ENCODE data around the gene MAGI2.

MAGI2 gene

DNA sequence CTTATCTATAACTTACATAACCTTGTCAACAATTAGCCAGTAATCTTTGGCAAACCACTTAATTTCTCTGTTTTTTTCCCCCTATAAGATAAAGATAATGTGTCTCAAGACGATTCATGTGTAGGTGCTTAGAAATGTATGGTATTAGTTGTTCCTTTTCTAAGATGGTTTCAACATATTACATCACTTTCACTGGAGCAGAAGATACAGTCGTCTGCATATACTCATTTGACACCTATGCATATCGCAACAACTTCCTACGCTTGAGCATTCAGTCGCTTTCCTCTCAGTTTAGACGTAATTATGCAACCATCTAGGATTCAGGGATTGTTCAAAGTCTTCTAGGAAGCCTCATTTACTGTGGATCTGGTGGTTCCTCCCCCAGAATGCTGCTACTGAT is 1258.2 kb downstream of the MAGI2 start:
- no peak for DNase-seq

DNA sequence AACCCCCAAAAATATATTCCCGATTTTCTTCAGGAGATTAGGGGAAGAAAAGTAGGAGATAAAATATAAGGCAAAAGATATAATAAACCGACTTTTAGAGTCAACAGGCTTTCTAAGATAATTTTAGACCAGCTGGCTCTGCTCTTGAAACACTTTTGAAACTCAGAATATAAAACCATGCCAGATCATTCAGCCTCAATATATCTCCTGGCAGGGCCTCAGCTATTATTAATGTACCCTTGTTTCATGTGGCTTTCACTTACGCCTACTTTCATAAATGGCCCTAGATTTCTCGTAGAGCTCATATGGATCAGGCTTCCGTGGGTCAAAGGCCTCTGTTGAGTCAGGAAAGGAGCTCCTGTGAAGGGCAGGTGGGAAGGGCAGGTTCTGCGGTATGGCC is 1258.9 kb downstream of the MAGI2 start:
- no peak for DNase-seq

DNA sequence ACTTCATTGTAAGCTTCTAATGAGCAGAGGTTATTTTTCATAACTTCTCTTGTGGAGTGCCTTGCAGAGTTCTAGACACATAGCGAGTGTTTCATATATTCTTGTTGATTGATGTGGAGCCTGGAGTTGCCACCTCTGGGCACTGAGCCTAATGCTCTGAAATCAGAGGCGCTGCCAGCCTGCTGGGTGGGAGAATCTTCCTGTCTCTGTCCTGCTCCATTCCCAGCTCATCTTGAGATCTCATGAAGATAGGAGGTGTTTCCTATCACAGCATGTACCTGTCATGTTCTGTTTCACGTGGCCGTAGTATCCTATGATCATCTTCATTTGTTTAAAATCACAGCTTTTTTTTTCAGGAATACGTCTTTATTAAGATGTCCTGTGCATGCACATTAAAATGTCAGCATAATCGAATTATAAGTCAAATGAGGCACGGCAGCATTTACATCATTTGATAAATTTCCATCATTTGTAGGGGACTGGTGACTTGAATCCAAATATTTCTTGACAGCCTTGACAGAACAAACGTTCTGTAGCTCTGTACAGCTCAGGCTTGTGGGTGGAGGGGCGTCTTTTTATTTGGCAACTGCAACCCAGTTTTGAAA is 1261.9 kb downstream of the MAGI2 start:
- no peak for DNase-seq

DNA sequence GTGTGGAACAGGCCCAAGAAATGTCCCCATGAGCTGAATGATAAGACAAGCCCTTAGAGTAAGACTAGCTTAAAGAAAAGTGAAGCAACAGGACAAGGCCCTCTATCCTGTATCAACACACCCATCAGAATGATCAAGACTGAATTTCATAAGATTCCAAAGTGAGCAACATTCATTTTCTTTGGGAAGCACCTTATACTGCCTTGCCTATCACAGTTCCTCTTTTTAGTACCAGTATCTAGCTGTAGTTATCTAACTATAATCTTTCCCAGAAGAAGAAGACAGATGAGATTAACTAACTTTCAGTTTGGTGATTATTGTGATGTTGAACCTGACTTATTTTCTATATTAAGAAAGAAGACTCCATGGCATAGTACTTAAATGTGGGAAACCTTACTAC is 1263.7 kb downstream of the MAGI2 start:
- DNase-seq, result no peak

DNA sequence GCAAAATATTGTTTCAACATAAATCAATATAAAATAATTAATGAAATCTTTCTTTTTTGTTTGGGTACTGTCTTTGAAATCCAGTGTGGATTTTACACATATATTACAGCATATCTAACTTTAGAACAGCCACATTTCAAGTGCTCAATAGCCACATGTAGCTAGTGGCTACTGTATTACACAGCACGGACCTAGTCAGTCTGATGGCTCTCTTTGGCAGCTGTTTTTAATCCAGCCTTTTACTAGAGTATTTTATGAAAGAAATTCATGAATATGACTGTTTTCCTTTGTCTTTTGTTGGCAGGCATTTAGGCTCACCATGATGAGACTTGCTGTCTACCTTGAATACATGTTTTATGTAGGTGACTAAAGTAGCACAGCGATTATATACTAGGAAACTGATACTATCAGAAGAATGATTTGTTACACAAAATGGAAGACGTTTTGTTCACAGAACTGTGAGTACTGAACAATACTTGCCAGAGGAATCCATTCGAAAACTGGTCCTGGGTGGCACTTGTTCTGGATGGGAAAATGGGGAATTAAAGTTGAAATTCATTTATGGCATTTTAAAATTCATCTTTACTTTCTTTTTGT is 1268.2 kb downstream of the MAGI2 start:
- DNase-seq, result no peak

DNA sequence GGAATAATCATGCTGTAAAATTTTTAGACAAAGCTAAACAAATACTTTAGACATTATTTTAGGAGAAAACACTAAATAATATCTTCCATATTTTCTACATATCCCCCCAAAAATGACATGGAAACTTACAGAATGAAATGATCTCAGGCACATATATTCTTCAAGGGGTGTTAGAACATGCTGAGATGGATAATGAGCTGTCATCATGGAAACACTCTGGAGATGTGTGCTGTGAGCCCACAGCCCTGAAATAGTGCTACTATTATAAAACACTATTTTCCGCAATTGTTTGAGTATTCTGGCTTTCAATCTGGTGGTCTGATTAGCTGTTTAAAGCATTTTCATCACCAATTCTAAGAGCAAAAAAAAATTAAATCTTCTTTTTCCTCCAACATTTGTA is 1269.2 kb downstream of the MAGI2 start:
- DNase-seq, result no peak

DNA sequence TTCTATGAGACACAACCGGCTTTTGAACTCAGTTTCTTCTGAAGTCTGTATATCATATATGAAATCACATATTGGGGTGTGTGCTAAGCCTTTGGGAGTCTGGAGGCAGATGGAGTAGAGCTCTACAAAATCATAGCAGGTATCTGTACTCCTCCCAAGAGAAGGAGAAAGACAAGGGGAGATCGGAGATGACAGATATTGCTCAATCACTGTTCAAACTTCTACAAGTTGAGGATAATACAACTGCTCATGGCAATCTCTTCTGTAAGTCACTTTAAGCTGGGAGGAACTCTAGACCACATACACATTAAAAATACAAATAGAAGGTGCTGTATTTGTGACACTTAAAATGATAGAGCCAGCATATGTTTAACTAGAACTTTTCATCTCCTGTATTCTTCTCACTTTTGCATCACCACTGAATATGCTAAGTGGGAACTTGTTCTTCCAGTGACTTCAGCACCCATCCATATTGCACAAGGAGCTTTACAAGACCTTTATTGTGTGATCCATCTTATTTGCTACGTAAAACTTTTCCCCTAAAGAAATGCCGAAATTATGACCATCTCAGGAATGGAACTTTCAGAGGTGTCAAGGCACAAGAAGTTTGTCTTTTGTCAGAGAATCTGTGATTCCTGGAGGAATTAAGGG is 1273.5 kb downstream of the MAGI2 start:
- DNase-seq, result no peak

DNA sequence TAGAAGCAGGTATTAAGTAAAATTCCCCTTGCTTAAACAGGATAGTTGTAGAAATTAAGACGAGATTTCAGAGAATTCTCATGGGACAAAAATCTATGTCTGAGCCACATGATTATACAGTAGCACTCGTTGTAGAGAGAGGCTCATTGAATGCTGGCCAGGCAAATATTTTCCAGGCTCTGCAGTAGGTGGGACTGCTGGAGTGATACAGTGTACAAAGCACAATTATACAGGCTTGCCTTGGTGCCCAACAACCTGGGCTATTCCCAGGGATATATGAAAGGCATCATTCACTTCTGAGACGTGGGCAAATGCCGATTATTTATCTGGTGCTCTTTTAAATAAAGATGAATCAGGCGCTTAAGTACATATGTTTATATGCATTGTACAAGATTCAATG is 1274.3 kb downstream of the MAGI2 start:
- DNase-seq, result no peak

DNA sequence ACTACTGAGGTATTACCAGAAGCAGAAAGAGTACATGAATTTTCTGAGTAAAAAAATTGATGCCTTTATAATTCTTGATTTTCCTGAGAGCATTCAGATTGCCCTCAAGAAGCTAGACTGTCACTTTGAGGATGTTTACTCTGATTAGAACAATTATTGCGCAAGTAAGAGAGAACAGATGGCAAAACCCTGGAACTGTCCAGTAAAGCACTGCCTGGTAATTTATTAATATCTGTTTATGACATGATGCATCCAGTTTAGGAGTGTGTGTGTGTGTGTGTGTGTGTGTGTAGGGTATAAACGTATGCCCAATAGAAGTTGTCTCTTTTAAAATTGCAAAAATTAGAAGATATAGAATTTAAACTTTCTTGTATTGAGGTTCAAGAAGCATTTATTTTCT is 1275.1 kb downstream of the MAGI2 start:
- no peak for DNase-seq

DNA sequence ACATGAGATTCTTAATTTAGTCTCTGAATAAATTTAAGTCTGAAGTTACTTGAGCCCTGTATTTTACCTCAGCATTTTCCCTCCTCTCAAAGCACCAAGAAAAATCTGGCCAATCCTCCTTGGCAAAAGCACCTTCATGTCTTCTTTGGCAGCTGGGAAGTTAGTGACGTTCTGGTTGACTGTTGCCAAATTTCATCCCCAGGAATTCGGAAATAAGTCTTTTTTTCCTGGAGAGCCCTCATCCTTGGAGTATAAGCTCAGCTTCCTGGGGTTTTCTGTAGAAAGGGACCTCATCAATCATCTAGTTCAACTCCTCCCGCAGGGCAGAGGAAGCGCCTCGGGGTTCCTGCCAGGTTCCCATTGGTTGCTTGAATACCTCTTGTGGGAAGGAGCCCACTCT is 1277.3 kb downstream of the MAGI2 start:
- DNase-seq, result no peak

DNA sequence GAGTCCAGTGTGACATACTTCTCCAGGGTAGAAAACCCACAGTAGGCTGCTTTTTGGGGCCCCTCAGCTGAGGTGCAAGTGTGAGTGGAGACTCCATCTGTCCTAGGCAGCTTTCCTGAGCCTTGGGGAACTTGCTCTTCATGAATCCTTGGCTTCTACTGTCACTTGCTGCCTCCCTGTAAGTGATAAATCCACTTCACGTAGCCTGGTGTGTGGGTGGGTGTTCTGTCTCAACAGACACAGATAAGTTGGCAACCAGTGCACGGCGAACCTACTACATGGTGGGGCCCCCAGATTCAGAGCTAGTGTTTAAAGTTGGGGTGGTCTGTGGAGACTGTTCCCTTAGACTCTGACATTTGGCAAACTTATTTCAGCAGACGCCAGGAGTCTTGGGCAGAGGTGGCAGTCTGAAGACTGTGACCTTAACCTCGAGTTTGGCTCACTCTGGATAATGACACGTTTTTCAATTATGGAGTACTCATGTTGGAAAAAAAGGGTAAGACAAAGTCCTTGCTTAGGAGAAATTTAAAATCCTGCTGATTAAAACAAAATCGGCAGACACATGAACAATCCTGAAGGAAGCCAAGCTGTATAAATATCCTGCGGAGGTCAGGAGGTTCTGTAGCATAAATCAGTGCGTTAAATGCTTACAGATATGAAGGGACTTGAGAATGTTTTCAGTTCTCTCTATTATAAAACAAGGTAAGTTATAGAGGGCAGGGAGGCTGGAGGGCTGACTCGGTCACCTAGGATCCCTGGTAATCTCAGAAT is 1278.0 kb downstream of the MAGI2 start:
- DNase-seq, result no peak

DNA sequence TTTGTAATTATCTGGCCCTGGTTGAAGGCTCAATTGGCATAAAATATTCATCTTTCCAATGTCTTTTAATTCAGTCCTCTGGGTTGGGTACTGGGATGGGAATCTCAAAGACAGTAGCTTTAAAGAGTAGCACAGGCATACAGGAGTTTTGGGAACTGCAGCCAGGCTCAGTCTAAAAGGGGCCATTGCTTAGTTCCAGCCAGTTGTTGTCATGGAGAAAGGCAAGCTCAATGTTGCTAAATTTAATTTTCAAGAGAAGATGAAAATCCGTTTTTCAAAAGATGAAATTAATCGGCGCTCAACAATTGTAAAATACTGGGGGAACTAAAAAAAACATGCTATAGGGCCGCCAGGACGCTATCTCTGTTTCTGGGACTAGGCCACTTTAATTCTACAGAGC is 1279.8 kb downstream of the MAGI2 start:
- DNase-seq, result no peak

DNA sequence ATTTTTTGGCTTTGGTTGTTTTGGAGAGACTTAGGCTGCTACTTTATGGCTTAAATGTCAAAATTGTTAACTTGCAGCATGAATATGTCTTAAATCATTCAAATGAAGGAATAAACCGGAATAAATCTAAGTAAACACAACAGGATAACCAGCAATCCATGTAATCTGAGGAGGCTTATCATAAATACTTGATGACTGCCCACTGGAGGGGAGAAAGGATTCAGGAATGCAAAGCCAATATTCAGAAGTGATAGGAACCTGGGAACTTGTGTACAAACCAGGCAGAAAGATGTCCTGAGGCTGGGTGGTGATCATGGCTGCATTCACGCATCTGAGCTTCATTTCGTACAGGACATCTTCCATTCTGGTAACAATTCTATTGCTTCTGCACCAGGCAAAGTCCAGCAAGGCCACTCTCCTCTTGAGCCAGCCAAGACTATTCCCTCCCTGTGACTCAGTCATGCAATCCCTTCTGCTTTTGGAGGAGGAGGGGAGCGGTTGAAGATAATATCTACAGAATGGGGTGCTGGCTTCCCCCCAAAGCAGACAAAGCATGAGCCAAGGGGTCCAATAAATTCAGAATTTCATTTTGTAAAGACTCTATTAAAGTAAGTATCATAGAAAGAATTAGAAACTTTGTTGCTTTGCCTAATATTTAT is 1280.4 kb downstream of the MAGI2 start:
- no peak for DNase-seq

DNA sequence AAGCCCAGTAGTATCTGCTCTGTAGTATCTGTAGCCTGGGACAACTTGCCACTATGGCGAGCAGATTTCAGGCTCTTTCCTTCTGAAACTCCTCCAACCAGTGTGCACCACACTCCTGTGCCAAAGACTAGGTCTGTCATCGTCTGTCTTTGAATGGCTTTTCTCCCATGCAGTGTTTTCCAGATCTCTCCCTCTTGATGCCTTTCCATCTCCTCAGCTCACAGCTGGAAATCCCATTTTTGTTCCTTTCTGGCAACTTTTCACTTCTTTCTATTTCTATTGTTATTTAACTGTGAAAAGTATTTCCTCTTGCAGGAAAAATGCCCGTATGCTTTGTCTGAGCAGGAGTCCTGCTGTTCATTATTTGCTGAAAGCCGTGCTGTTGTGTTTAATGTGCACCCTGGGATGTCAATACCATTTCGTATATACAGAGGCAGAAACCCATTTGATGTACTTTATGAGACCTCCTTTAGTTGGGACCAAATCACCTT is 1281.2 kb downstream of the MAGI2 start:
- DNase-seq, result no peak

DNA sequence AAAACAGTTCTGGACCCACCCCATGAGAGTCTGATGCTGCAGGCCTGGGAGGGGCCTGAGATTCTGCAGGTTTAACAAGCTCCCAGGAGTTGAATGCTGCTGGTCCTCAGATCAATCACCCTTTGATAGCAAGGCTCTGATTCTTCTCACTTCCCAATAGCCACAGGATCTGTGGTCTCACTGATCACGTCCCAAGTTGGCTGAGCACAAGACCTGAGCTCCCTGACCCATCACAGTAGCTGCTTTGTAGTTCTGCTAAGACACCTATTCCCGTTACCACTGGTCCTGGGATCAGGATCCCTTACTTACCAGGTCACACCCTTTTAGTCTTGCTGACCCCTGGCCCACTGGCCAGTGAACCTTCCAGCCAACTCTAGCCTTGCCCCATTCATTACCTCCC is 1282.1 kb downstream of the MAGI2 start:
- DNase-seq, result no peak

DNA sequence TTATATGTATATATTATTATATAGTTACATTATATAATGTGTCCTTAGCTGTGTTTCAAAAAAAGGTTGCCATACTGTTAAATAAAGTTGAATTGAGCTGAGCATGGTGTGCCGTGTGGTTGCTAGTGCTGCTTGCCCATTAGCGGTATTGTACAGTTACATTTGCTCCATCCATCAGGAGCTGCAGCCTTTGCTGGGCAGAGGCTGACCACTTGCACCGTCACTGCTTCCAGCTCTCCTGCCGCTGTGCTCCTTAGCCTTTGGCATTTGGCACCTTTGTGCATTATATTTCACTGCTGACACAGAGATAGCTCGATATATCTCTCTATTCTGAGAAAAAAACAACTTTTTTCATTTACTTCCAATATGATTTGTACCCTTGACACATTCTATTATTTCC is 1282.7 kb downstream of the MAGI2 start:
- no peak for DNase-seq

DNA sequence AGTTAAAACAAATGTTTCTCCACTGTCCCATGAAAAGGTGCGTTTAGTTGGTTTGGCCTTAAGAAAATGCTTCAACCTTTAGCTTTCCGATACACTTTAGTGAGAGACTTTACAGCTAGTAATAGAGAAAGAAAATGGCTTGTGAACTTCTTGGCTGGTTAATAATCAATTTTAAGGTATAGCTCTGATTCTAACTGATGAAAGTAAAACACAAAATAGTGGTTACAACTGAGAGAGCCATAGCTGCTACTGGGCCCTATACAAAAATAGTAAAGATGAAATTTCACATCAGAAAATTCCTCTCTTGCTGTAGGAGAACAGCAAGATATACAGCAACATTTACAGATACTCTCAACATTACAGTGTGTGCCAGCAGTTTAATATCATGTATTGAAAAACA is 1283.5 kb downstream of the MAGI2 start:
- no peak for DNase-seq

DNA sequence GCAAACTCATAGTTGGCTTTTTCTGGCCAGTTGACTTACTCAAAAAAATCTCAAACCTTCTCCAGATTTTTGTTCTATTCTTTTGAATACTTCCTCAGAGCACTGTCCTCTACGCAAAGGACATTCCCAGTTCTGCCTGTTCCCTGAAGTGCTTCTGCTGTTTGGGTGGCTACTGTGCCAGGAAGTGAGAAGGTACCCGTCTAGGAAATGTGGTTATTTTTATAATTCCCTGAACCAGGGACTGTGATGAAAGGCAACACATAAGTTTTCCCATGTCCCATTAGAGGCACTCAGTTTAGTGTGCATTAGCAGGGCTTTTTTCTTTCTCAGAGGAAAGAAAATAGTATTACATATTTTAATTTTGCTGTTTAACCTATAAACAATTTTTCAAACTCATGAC is 1284.6 kb downstream of the MAGI2 start:
- DNase-seq, result no peak

DNA sequence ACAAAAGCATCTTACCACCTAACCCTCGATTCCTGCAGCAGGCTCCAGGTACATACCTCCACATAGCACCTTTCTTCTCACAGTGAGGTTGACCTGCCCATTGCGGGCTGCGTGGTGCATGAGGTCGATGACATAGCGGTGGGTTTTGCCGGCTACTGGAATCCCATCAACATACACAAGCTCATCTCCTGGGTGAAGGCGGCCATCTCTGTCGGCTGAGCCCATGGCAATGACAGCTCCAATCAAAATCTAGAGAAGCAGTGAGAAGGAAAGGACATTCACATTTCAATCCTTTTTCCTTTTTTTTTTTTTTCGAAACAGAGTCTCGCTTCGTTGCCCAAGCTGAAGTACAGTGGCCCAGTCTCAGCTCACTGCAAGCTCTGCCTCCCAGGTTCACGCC is 1285.6 kb downstream of the MAGI2 start:
- no peak for DNase-seq

DNA sequence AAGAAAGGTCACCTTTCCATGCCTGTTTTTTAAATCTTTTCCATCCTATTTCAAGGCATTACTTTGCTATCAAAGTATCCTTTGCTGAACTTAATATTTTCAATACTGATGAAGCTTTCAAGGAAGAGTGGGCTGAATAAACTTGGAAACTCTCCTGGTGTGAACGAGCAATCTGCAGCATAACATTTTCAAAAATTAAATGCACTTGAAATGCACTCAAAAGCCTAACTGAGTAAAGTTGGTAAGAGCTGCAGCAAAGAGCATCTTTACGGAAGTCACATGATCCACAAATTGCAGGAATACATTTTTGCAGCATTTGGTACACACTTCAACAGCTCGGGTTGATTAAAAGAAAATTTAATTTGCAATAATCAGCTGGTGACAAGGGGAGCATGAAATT is 1287.6 kb downstream of the MAGI2 start:
- no peak for DNase-seq

DNA sequence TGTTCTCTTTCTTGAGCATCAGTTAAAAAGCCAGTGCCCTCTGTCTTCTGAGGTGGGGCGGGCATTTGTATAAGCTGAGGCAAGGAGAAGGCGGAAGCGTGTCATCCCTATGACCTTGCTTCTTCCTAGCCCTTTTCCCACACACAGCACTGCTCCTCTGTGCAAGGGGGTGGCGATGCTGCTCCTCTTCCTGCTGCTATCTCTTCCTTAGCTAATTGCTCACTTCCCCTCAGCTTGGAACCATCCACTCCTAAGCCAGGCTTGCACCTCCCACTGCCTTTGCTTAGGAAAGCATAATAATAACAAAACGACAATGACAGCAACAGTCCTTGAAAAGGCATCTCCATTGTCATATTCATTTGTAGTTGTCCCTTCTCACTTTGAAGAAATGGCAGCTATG is 1288.0 kb downstream of the MAGI2 start:
- DNase-seq, result no peak

DNA sequence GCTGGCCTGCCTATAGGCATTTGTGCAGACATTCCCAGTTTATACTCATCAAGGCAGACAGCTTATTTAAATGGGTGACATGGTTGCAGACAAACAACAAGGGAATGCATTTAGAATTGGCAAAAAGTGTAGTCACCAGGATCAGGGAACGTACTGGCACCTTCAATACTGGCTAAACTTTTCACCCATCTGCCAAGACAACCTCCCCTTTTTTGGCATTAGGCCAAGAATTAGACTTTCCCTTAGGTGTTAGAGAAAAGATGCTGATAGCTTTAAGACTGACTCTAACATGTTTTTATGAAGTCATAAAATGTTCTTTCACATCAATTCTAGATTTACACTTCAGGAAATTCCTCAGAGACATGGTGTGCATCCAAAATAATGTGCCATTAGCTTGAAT is 1289.0 kb downstream of the MAGI2 start:
- no peak for DNase-seq

DNA sequence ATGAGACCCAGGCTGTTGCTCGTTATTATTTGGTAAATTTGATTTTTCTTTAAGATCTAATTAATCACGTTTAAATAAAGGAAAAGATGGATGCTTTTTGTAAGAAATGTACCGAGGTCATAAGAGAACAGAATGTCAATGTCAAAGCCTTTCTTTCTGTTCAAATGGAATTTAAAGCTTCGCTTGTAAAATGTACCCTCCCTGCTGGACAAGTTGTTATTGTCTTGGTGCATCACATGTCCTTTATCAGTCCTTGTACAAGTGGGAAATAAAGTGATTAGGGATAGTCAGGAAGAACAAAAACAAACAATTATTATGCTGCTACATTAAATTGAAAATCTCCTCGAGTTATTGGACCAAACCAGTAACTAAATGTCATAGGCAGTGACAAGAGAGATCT is 1291.7 kb downstream of the MAGI2 start:
- no peak for DNase-seq
